Smooth muscle cell (in vitro differentiated cells): ENCODE data around the gene INPP5E. TPM values are rescaled to one million over a fixed set of nuclear protein-coding genes. Genes with fewer than 3 reads are reported as not detected.

ENCODE experiments used
- DNase-seq: peaks from one replicate; lab custom pipeline; 2025; ENCODE audit not compliant: unreplicated experiment; lab: John Stamatoyannopoulos, UW
- H2AFZ ChIP-seq: fragments of 200-600 bp; sonication (generic); 2 replicates; pipeline ENCODE4 v1.6.0; 2016; ENCODE audit warnings: antibody characterized with exemption, low read depth, mild to moderate bottlenecking
- H3F3A ChIP-seq: fragments of 200-600 bp; sonication (generic); 2 replicates; pipeline ENCODE4 v1.6.0; 2017; ENCODE audit warnings: antibody characterized with exemption, low read depth
- H3K27ac ChIP-seq: fragments of 200-600 bp; sonication (generic); 2 replicates; pipeline ENCODE4 v1.5.1; 2016; ENCODE audit warnings: low read depth, mild to moderate bottlenecking
- H3K27me3 ChIP-seq: fragments of 200-600 bp; sonication (generic); 2 replicates; pipeline ENCODE4 v1.6.1; 2016; ENCODE audit warnings: low read depth, mild to moderate bottlenecking
- H3K36me3 ChIP-seq: fragments of 200-600 bp; sonication (generic); 2 replicates; pipeline ENCODE4 v1.5.1; 2016; ENCODE audit warnings: low read depth
- H3K4me1 ChIP-seq: fragments of 200-600 bp; sonication (generic); 2 replicates; pipeline ENCODE4 v1.5.1; 2016; ENCODE audit warnings: low read depth
- H3K4me2 ChIP-seq: fragments of 200-600 bp; sonication (generic); 2 replicates; pipeline ENCODE4 v1.6.0; 2016; ENCODE audit warnings: mild to moderate bottlenecking
- H3K4me3 ChIP-seq: fragments of 200-600 bp; sonication (generic); 2 replicates; pipeline ENCODE4 v1.5.1; 2016; ENCODE audit warnings: mild to moderate bottlenecking
- H3K79me2 ChIP-seq: fragments of 200-600 bp; sonication (generic); 2 replicates; pipeline ENCODE4 v1.6.0; 2016; ENCODE audit warnings: low read depth, mild to moderate bottlenecking
- H3K9ac ChIP-seq: fragments of 200-600 bp; sonication (generic); 2 replicates; pipeline ENCODE4 v1.6.0; 2016; ENCODE audit warnings: low read depth
- H3K9me3 ChIP-seq: fragments of 200-600 bp; sonication (generic); replicated peaks from 2 replicates; pipeline ENCODE4 v1.5.1; 2016; ENCODE audit warnings: low read depth
- H4K20me1 ChIP-seq: fragments of 200-600 bp; sonication (generic); 2 replicates; pipeline ENCODE4 v1.6.0; 2016; ENCODE audit warnings: low read depth
- WGBS: methylation state at CpG from one replicate; pipeline ENCODE4 v1.1.7; 2016; ENCODE audit warnings: low lambda C conversion rate; 5-methylcytosine and 5-hydroxymethylcytosine counted together
- polyA plus RNA-seq: library from polyadenylated mRNA; unstranded; fragments of >200 nt; fragmentation: Nextera tagmentation; extraction: Ambion mirVana; gene quantifications from 2 replicates; pipeline ENCODE4 v1.2.1, GENCODE V29; 2016
- total RNA-seq: library from RNA; depleted of rRNA; stranded (reverse); fragments of >200 nt; gene quantifications from 2 replicates; pipeline ENCODE4 v1.2.3, GENCODE V29; 2014
- TF ChIP-seq, protein P1 (sequence below): fragments of 200-600 bp; sonication (generic); IDR thresholded peaks from 2 replicates; pipeline ENCODE4 v1.5.1; 2017; ENCODE audit warnings: borderline replicate concordance, mild to moderate bottlenecking, antibody characterized with exemption; ENCODE audit not compliant: insufficient read depth, poor library complexity, severe bottlenecking

The INPP5E gene
- total and polyA plus RNA-seq, 2 experiments from 2014 or later: 2.8 to 7.7 TPM

DNA sequence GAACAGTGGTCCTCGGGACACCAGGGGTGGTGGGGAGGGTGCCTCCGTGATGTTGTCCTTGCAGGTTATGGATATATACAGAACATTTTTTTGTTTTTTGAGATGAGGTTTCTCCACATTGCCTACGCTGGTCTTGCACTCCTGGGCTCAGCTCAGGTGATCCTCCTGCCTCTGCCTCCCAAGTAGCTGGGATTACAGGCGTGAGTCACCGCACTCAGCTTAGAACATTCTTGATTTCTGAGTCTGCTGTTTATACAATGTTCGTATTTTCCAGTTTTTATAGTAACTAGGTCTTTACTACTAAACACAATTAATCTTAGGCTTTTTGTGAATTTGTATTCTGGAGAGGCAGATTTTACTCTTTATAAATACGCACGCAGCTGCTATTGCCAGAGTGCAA lies 23.2 kb downstream of the INPP5E start:
- H4K20me1 ChIP-seq: peaks cover 26% of the 10 kb centered on the region
- H3K27me3 ChIP-seq: no peaks in the 10 kb centered on the region
- peaks cover 2% of the 10 kb centered on the region for H3K4me1 ChIP-seq
- TF ChIP-seq, protein P1, sequence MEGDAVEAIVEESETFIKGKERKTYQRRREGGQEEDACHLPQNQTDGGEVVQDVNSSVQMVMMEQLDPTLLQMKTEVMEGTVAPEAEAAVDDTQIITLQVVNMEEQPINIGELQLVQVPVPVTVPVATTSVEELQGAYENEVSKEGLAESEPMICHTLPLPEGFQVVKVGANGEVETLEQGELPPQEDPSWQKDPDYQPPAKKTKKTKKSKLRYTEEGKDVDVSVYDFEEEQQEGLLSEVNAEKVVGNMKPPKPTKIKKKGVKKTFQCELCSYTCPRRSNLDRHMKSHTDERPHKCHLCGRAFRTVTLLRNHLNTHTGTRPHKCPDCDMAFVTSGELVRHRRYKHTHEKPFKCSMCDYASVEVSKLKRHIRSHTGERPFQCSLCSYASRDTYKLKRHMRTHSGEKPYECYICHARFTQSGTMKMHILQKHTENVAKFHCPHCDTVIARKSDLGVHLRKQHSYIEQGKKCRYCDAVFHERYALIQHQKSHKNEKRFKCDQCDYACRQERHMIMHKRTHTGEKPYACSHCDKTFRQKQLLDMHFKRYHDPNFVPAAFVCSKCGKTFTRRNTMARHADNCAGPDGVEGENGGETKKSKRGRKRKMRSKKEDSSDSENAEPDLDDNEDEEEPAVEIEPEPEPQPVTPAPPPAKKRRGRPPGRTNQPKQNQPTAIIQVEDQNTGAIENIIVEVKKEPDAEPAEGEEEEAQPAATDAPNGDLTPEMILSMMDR: no peak
- peaks cover 26% of the 10 kb centered on the region for H3K79me2 ChIP-seq
- WGBS: 94% methylated on average over 8 of the region's 8 CpGs
- H3K27ac ChIP-seq: no peak overlapping the region
- H3K4me3 ChIP-seq: no peak overlapping the region
- no peaks in the 10 kb centered on the region for H3K9me3 ChIP-seq
- H2AFZ ChIP-seq: no peak overlapping the region
- H3K36me3 ChIP-seq: peaks cover 3% of the 10 kb centered on the region
- H3K9ac ChIP-seq: no peak overlapping the region
- no peaks in the 10 kb centered on the region for H3F3A ChIP-seq
- H3K4me2 ChIP-seq: no peak overlapping the region
- no peak for DNase-seq

DNA sequence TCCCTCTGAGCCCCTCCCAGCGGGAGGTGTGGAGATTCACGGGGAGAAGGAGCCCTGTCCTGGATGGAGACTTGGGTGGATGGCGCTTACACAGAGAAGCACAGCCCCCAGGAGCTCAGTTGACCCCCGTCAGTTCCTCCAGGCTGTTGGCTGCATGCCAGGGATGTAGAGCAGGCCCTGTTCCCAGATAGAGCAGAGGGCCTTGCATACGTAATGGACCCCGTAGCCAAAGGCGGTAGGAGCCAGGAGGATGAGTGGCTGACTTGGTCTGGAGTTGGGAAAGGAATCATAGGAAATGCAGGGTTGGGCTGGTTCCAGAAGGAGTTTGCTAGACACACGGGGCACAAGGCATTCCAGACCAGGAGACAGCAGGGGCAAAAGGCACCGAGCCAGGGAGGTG lies 26.7 kb downstream of the INPP5E start:
- TF ChIP-seq, protein P1: no peak
- Histone ChIP-seq H3K27ac (no peak overlapping the region), H3K9me3 (no peaks in the 10 kb centered on the region), H3K4me1 (peaks cover 17% of the 10 kb centered on the region), H3K27me3 (no peaks in the 10 kb centered on the region), H3K9ac (no peak overlapping the region), H3K36me3 (peaks cover 3% of the 10 kb centered on the region), H3K4me3 (no peak overlapping the region), H3K4me2 (no peak overlapping the region), H4K20me1 (peaks cover 39% of the 10 kb centered on the region), H3F3A (no peaks in the 10 kb centered on the region), H2AFZ (no peak overlapping the region), H3K79me2 (peaks cover 52% of the 10 kb centered on the region)
- no peak for DNase-seq
- WGBS: 95% methylated on average over 8 of the region's 9 CpGs

DNA sequence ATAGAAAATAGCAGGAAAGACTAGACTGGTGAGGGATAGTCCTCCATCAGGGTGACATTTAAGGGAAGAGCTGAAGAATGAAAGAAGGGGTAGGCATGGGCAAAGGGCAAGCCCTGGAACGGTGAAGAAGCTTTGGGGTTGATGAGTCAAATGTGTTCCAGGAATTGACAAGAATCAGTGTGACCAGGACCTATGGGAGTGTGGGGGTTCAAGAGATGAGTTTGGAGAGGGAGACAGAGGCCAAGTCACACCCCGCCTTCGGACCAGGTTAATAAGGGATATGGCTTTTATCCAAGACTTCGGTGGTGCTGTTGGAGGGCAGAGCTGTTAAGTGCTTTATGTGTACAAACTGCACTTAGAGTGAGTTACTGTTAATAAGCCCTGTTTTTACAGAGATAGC lies 28.3 kb downstream of the INPP5E start:
- Histone ChIP-seq H3K36me3 (peaks cover 3% of the 10 kb centered on the region), H3K4me3 (peak overlapping the region; percentile 96), H3K27ac (peak overlapping the region; percentile 91), H3K4me1 (peaks cover 17% of the 10 kb centered on the region), H3K9me3 (no peaks in the 10 kb centered on the region), H3K79me2 (peaks cover 52% of the 10 kb centered on the region), H3K27me3 (no peaks in the 10 kb centered on the region), H3K9ac (peak overlapping the region; percentile 98), H3F3A (no peaks in the 10 kb centered on the region), H2AFZ (no peak overlapping the region), H3K4me2 (peak overlapping the region; percentile 98), H4K20me1 (peaks cover 39% of the 10 kb centered on the region)
- TF ChIP-seq, protein P1: no peak
- 69% methylated on average over 4 of the region's 4 CpGs for WGBS
- DNase-seq: no peak
